Measurements from ENCODE around the gene PPP2R2C.

PPP2R2C gene

GRCh38 chr4:6313216-6313615 is 159.2 kb downstream of the PPP2R2C start:
- no peak for DNase-seq

DNA sequence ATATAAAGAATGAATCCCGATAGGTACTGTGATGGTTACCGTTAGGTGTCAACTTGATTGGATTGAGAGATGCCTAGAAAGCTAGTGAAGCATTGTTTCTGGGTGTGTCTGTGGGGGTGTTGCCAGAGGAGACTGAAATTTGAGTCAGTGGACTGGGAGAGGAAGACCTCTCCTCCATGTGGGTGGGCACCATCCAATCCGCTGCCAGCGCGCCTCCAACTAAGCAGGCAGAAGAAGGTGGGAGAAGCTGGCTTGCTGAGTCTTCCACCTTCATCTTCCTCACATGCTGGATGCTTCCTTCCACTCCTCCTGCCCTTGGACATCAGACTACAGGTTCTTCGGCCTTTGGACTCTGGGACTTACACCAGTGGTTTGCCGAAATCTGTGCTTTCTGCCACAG is 162.6 kb downstream of the PPP2R2C start:
- DNase-seq, result no peak

DNA sequence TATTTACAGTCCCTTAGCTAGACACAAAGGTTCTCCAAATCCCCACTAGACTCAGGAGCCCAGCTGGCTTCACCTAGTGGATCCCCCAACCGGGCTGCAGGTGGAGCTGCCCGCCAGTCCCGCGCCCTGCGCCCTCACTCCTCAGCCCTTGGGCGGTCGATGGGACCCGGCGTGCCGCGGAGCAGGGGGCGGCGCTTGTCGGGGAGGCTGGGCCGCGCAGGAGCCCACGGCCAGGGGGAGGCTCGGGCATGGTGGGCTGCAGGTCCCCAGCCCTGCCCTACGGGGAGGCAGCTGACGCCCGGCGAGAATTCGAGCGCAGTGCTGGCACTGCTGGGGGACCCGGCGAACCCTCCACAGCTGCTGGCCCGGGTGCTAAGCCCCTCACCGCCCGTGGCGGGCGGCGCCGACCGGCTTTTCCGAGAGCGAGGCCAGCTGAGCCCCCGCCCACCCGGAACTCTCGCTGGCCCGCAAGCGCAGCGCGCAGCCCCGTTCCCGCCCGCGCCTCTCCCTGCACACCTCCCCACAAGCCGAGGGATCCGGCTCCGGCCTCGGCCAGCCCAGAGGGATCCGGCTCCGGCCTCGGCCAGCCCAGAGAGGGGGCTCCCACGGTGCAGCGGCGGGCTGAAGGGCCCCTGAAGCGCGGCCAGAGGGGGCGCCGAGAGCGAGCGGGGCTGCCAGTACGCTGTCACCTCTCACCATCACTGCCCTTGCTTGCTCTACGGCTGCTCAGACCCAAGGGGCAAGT is 163.3 kb downstream of the PPP2R2C start:
- DNase-seq, result peak in 6 of 56 donors; percentile 9 to 68 (median 30)

DNA sequence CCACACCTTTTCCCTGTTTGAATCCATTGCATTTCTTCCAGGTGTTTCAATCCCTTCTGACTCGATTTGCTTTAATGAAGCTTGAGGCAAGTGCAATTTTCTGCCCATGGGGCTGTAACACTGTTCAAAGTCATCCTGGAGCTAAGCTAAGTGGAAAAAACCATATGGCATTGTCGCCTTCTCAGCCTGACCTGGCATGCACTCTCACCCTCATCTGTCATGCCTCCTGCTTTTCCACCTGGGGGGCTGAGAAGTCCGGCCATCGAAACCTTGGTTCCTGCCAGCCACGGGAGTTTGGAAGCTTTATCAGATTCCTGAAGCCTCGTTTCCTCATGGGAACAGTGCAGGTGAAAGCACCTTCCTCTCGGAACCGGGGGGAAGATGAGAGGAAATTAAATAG is 164.5 kb downstream of the PPP2R2C start:
- no peak for DNase-seq

- no peak for DNase-seq
Observed at GRCh38 chr4:6307230-6307629, 165.2 kb downstream of the PPP2R2C start.

DNA sequence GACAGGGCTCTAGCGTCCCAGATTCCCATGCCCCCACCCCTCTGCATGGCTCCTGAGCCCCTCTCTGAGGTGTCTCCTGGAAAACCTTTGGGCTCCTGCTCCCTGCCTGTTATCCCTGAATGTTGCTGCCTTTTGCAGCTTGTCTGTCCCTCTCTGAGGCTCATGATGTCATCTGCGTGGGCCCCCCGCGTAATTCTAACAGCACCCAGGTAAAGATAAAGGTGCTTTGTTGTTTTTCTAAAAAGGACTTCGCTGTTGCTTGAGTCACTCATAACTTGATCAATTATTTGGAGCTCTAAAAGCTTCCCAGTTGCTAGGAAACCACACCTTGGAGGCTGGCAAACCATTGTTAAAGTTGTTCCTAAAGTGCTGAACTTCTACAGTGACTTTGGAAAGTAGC is 166.1 kb downstream of the PPP2R2C start:
- no peak for DNase-seq

GRCh38 chr4:6303943-6304342 is 168.5 kb downstream of the PPP2R2C start:
- no peak for DNase-seq

- peak in 2 of 56 donors; percentile 10 to 19 for DNase-seq
Observed at GRCh38 chr4:6302869-6303268, 169.5 kb downstream of the PPP2R2C start.

GRCh38 chr4:6301732-6302442 is 170.5 kb downstream of the PPP2R2C start:
- no peak for DNase-seq

DNA sequence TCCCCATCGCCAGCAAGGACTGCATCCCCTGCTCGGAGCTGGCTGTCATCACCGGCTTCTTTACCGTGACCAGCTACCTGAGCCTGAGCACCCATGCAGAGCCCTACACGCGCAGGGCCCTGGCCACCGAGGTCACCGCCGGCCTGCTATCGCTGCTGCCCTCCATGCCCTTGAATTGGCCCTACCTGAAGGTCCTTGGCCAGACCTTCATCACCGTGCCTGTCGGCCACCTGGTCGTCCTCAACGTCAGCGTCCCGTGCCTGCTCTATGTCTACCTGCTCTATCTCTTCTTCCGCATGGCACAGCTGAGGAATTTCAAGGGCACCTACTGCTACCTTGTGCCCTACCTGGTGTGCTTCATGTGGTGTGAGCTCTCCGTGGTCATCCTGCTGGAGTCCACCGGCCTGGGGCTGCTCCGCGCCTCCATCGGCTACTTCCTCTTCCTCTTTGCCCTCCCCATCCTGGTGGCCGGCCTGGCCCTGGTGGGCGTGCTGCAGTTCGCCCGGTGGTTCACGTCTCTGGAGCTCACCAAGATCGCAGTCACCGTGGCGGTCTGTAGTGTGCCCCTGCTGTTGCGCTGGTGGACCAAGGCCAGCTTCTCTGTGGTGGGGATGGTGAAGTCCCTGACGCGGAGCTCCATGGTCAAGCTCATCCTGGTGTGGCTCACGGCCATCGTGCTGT is 171.2 kb downstream of the PPP2R2C start:
- DNase-seq, result no peak

DNA sequence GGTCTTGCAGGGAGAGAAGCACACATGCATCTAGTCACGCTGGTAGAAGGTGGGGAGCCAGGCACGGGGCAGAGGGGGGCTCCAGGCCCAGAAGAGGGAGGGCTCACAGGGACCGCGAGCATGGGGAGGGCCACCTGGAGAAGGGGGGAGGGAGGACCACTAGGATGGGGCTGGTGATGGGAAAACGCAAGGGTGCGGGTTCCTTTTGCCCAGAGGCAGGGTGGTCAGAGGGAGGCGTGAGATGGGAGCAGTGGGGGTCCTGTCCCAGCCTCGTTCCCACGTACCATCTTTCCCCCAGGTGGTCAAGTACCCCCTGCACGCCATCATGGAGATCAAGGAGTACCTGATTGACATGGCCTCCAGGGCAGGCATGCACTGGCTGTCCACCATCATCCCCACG is 172.1 kb downstream of the PPP2R2C start:
- no peak for DNase-seq

GRCh38 chr4:6299875-6300274 is 172.5 kb downstream of the PPP2R2C start:
- no peak for DNase-seq

- DNase-seq, result peak in 6 of 56 donors; percentile 5 to 38 (median 27)
Observed at GRCh38 chr4:6298852-6299251, 173.6 kb downstream of the PPP2R2C start.

DNA sequence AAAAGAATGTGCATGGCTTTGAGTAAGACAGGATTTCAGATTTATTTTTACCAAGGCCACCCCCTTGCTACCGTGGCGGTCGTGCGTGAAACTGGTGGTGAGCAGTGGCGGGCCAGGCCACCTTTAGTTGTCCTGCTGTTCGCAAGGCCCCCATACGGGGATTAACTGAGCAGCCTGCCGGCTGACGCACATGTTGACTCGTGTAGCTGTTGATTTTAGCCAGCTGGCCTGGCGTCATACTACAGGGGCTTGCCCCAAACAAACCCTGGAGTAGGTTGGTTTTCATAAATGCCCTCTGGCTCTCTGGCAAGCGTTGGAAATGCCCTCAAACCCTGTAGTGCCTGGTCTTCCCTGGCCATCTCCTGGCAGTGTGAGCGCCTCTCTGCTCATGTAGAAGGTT is 174.4 kb downstream of the PPP2R2C start:
- DNase-seq, result peak in 2 of 56 donors; percentile 20 to 46

DNA sequence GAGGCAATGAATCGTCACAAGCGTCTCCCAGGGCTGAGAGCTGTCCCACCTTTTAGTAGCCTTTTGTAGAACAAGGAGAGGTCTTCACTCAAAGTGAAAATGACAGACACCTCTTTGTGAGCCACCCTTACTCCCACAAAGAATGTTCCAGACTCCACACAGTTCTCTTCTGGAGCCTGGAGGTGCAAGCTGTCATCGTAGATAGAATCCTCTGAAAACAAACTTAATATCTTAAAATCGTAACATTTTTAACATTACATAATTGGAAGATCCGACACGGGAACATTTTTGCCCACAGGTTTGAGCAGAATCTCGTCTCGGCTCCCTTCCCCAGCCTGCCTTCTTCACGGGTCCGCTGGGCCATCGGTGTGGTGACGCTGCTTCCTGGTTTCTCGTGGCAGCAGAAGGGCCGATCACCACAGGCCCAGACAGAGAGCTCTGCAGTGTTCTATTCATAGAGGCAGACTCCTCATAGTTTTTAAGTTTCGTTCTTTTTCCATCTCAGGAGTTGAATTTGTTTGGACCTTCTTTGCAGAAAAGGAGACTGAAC is 175.1 kb downstream of the PPP2R2C start:
- no peak for DNase-seq

- no peak for DNase-seq
Observed at GRCh38 chr4:6296026-6296425, 176.4 kb downstream of the PPP2R2C start.

DNA sequence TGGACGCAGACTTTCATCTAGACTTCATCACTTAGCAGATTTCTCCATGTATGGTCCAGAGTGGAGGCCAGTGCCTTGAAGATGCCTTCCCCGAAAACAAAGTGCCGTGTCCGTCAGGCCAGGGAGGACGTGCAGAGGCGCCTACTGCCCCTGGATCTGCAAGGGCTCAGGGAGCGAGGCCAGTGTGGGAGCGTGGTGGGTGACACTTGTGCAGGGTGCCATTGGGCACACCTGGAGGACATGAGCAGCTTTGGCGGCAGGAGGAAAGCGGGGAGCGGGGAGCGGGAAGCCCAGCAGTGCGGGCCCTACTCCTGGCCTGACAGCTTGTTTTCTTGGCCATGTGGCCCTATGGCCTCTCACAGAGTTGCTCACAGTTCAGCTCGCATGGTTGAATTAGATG is 176.9 kb downstream of the PPP2R2C start:
- DNase-seq, result no peak

GRCh38 chr4:6294705-6295421 is 177.6 kb downstream of the PPP2R2C start:
- DNase-seq, result no peak

- no peak for DNase-seq
Observed at GRCh38 chr4:6293661-6294060, 178.8 kb downstream of the PPP2R2C start.

GRCh38 chr4:6293097-6293445 is 179.3 kb downstream of the PPP2R2C start:
- no peak for DNase-seq

DNA sequence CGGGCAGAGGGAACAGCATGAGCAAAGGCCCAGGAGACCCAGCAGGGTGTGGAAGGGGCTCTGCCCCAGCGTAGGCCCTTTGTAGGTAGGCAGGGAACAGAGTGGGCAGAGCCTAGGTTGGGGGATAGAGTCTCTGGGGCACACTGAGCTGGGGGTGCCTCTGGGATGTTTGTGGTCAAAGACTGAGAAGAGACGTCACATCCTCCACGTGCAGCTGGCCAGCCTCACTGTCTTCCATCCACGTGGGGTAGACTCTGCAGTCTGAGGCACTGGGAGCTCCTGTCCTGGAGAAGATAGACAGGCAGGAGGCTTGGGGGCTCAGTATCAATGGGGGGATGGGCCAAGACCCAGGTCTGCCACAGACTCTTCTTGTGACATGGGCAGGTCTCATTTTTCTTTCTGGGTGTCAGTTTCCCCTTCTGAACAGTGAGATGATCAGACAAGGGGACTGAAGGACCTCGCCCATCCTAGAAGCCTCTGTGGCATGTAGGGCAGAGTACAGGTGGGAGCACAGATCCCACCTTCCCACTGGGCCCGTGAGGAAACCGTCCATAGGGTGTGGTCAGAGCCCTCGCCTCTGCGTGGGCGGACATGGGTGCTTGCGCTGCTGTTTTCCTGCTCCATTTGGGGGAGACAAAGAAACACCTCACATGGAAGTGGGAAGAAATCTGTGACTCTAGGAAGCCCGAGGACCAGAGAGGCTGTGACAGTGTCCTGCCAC is 179.9 kb downstream of the PPP2R2C start:
- no peak for DNase-seq

All from amygdala (tissue), 56 donors.